Stimulated activated naive B cell treated with anti-CD40 and anti-IgM and Interleukin-4, amounts not matched to agents 10 μg/mL and 1 μg/mL and 100 μg/mL, for 72 hours (primary cell): ENCODE measurements around the gene LPP.

Experiments
- ATAC-seq, 2 donors: fragments of 150-1000 bp; cut with Tn5 transposase; replicated peaks; 2 replicates each; pipeline ENCODE4 v1.10.0; 2021; ENCODE audit warnings: moderate library complexity in 1 of 2
- DNase-seq: peaks from one replicate; pipeline ENCODE4 v3.0.0; 2021
- H3K27ac Mint-ChIP-seq: one replicate; pipeline ENCODE4 v1.8.0; 2022; ENCODE audit warnings: mild to moderate bottlenecking, mixed read lengths
- H3K27me3 Mint-ChIP-seq, 2 donors: one replicate each; pipeline ENCODE4 v1.8.0; 2022; ENCODE audit warnings: mixed read lengths in 2 of 2
- H3K36me3 Mint-ChIP-seq, 2 donors: one replicate each; pipeline ENCODE4 v1.8.0; 2022; ENCODE audit warnings: mixed read lengths in 2 of 2, mild to moderate bottlenecking in 1 of 2
- H3K4me1 Mint-ChIP-seq, 2 donors: one replicate each; pipeline ENCODE4 v1.8.0; 2022; ENCODE audit warnings: mixed read lengths in 2 of 2, mild to moderate bottlenecking in 1 of 2
- H3K4me3 Mint-ChIP-seq, 2 donors: one replicate each; pipeline ENCODE4 v1.8.0; 2022; ENCODE audit warnings: mild to moderate bottlenecking in 2 of 2, mixed read lengths in 2 of 2, moderate library complexity in 1 of 2
- H3K9me3 Mint-ChIP-seq, 2 donors: one replicate each; pipeline ENCODE4 v1.8.0; 2022; ENCODE audit warnings: mixed read lengths in 2 of 2, mild to moderate bottlenecking in 1 of 2

Gene LPP

DNA sequence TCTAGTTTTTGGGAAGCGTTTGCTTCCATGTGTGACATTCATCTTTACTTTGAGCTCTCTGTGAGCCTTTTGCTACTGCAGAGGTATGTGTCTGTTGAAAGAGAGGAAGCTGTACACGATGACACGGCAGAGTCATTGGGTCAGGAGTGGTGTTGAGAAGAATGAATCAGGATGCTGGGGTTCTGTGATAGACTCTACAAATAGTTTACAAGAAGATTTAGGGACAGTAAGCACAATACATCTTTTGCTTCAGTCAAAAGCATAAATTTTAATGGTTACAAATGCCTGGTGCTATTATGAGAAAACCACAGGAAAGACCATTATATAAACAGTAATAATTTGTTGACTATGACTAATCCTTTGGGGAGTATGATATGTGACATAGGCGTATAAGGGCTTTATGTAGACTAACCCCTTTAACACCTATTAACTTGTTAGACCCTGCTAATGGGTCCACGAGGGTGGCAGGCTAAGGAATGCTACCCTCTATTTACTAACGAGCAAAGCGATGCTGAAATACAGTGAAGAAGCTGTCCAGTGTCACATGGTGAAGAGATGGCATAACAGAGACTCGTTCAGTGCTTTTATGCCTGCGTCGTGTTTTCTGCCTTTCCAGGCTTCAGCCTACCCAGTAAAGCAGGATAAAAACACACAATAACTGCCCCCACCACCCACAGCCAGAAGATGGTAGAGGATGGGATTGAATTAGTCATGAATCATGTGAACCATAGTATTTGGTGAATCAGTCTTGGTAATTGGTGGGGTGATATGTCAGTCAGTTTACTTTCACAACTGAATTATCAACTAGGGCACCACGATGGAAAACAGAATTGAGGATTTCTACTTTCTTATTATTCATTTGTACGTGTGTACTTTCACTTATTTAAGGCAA lies 118.8 kb downstream of the LPP start:
- DNase-seq (no peak), ATAC-seq (no peak)
- H3K27ac Mint-ChIP-seq: no peak overlapping the region
- no peak overlapping the region for H3K4me3 Mint-ChIP-seq
- no peaks in the 10 kb centered on the region for H3K27me3 Mint-ChIP-seq
- peaks cover 2 to 22% of the 10 kb centered on the region in 2 donors for H3K36me3 Mint-ChIP-seq
- H3K4me1 Mint-ChIP-seq: peaks cover 34 to 56% of the 10 kb centered on the region in 2 donors
- H3K9me3 Mint-ChIP-seq: no peaks in the 10 kb centered on the region

GRCh38 chr3:188274249-188274915 lies 120.4 kb downstream of the LPP start:
- Mint-ChIP-seq H3K9me3 (no peaks in the 10 kb centered on the region), H3K4me1 (peaks cover 32 to 68% of the 10 kb centered on the region in 2 donors), H3K27me3 (no peaks in the 10 kb centered on the region), H3K4me3 (no peak overlapping the region), H3K27ac (no peak overlapping the region), H3K36me3 (peaks cover 5 to 30% of the 10 kb centered on the region in 2 donors)
- ATAC-seq (no peak), DNase-seq (no peak)

GRCh38 chr3:188276375-188276774 lies 122.4 kb downstream of the LPP start:
- Mint-ChIP-seq H3K9me3 (no peaks in the 10 kb centered on the region), H3K27me3 (no peaks in the 10 kb centered on the region), H3K4me3 (no peak overlapping the region), H3K4me1 (peaks cover 26 to 60% of the 10 kb centered on the region in 2 donors), H3K27ac (no peak overlapping the region), H3K36me3 (peaks cover 8 to 32% of the 10 kb centered on the region in 2 donors)
- no peak for ATAC-seq
- no peak for DNase-seq

DNA sequence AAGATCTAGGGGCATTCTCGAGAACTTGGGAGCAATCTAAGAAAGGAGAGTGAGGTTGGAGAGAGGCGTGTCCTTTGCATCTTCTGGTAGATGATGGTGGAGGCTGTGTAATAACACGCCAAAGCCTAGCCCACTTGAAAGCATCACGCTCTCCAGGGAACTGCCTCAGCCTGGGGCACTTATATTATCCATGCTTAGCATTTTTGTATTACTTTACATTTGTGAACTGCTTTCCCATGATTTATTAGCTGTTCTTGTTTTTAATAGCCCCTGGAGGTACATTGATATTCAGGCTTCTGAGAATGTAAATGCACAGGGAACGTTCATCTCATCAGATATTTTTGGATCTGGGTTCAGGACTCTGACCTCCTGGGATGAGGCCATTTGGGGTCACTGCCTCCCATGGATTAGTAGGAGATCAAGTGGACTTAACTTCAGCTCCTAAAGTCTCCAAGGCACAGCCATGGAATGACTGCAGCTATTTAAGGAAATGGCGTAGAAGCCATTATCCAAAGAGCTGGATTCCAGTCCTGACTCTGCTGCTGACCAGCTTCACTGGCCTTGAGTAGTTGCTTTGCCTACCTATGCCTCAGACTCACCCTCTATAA lies 124.9 kb downstream of the LPP start:
- peaks cover 8 to 27% of the 10 kb centered on the region in 2 donors for H3K36me3 Mint-ChIP-seq
- H3K9me3 Mint-ChIP-seq: no peaks in the 10 kb centered on the region
- H3K4me1 Mint-ChIP-seq: peaks cover 26 to 57% of the 10 kb centered on the region in 2 donors
- H3K27ac Mint-ChIP-seq: no peak overlapping the region
- DNase-seq: no peak
- no peak overlapping the region for H3K4me3 Mint-ChIP-seq
- no peak for ATAC-seq
- H3K27me3 Mint-ChIP-seq: no peaks in the 10 kb centered on the region

GRCh38 chr3:188279502-188280335 lies 125.8 kb downstream of the LPP start:
- Mint-ChIP-seq H3K27ac (no peak overlapping the region), H3K4me1 (peaks cover 29 to 60% of the 10 kb centered on the region in 2 donors), H3K9me3 (no peaks in the 10 kb centered on the region), H3K36me3 (peaks cover 8 to 27% of the 10 kb centered on the region in 2 donors), H3K27me3 (no peaks in the 10 kb centered on the region), H3K4me3 (no peak overlapping the region)
- ATAC-seq (no peak), DNase-seq (no peak)

- Mint-ChIP-seq H3K27me3 (no peaks in the 10 kb centered on the region), H3K27ac (no peak overlapping the region), H3K4me3 (no peak overlapping the region), H3K36me3 (peaks cover 8 to 28% of the 10 kb centered on the region in 2 donors), H3K9me3 (no peaks in the 10 kb centered on the region), H3K4me1 (peaks cover 37 to 69% of the 10 kb centered on the region in 2 donors)
- no peak for DNase-seq
- ATAC-seq: no peak
Measured at GRCh38 chr3:188280627-188281026, 126.7 kb downstream of the LPP start.

DNA sequence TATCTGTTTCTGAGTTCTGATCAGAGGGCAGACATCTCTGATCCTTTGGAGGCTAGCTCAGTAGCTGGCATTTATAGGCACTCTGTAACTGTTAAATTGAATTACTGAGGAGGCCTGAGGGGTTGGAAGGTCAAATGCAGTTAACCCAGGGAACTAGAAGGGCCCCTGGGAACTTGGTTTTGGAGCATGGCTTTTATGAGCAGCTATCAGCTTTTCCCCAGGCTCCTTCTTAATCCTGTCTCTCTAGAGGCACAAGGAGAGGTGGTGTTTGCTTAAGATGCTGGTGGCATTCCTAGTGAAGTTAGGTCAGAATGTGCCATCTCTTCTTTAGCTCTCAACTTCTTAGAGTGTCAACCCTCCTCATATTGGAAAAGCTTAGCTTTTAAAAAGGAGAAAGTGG lies 128.9 kb downstream of the LPP start:
- H3K27me3 Mint-ChIP-seq: no peaks in the 10 kb centered on the region
- ATAC-seq (no peak), DNase-seq (no peak)
- H3K4me3 Mint-ChIP-seq: no peak overlapping the region
- no peaks in the 10 kb centered on the region for H3K9me3 Mint-ChIP-seq
- peaks cover 43 to 75% of the 10 kb centered on the region in 2 donors for H3K4me1 Mint-ChIP-seq
- no peak overlapping the region for H3K27ac Mint-ChIP-seq
- H3K36me3 Mint-ChIP-seq: peaks cover 6 to 28% of the 10 kb centered on the region in 2 donors

DNA sequence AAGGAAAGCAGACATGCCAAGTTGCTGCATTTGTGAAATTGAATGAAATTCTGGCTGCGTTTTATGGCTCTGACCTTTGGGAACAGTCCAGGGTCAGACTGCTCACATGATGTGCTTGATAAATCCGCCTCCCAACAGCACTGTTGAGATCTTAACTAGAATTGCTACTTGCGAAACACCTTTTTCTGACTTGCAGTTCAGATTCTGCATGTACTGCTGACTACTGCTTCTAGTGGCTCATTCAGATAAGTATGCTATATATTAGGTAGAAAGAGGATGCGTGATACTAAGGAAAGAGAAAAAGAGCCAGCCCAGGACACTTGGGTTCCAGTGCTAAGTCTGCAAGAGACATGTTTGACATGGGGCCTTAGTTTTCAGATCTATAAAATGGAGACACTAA lies 129.4 kb downstream of the LPP start:
- no peaks in the 10 kb centered on the region for H3K9me3 Mint-ChIP-seq
- no peaks in the 10 kb centered on the region for H3K27me3 Mint-ChIP-seq
- no peak for DNase-seq
- H3K36me3 Mint-ChIP-seq: peaks cover 5 to 23% of the 10 kb centered on the region in 2 donors
- H3K4me3 Mint-ChIP-seq: no peak overlapping the region
- ATAC-seq: no peak
- peaks cover 45 to 74% of the 10 kb centered on the region in 2 donors for H3K4me1 Mint-ChIP-seq
- peak overlapping the region; percentile 17 for H3K27ac Mint-ChIP-seq

DNA sequence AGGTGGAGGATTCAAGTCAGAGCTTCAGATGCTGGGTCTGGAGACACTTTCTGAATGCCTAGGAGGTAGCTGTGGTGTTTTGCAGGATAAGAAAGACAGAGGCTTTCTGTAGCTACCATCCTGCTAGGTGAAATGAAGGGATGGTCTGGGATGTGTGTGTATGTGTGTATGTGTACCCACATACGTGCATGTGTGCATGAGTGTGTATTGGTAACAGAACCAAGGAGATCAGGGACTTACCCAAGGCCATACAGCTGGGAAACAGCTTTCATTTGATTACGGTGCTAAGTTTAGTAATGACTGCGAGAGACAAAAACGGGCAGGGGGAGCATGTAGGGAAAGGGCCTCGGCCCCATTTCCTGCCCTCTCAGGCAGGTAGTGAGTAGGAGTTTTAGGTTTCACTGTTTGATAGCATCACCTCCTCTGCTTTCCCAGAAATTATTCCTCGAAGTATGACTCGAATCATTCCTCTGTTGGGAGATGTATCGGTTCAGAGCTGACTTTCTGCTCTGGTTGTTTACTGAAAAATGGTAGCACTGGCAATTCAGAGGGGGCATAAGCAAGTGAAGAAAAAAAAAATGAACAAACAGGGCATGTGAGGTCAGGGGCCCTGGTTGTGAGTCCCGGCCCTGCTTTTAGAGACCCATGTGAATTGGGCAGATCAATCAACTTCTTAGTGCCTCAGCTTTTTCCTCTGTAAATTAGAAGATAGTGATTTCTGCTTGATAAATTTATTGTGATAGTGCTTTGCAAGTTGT lies 130.7 kb downstream of the LPP start:
- DNase-seq: peak; percentile 20
- no peaks in the 10 kb centered on the region for H3K27me3 Mint-ChIP-seq
- no peak overlapping the region for H3K4me3 Mint-ChIP-seq
- peaks cover 44 to 64% of the 10 kb centered on the region in 2 donors for H3K4me1 Mint-ChIP-seq
- H3K27ac Mint-ChIP-seq: no peak overlapping the region
- peak; percentile 67 to 84 for ATAC-seq
- H3K36me3 Mint-ChIP-seq: peaks cover 6 to 21% of the 10 kb centered on the region in 2 donors
- H3K9me3 Mint-ChIP-seq: no peaks in the 10 kb centered on the region

DNA sequence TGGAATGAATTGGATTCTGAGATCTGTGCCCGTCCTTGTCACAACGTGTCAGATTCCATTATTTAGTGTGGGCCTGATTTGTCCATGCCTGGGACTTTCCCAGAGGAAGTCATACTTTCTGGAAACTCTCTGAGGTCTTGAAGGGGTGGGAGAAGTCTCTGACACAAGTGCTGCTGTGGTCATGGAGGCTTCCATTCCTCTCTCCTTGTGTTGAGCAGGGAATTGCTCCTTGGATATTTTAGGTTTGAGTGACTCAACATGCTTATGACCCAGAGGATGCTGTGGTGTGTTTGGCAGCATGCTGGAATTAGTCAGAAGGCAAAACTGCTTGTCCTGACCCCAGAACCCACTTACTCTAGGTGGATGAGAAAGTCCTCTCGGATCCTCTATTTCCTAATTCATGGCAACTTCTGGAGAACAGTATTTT lies 132.1 kb downstream of the LPP start:
- Mint-ChIP-seq H3K36me3 (peaks cover 3 to 26% of the 10 kb centered on the region in 2 donors), H3K4me1 (peaks cover 39 to 63% of the 10 kb centered on the region in 2 donors), H3K9me3 (no peaks in the 10 kb centered on the region), H3K27me3 (no peaks in the 10 kb centered on the region), H3K27ac (no peak overlapping the region), H3K4me3 (no peak overlapping the region)
- DNase-seq: no peak
- peak; percentile 66 for ATAC-seq

DNA sequence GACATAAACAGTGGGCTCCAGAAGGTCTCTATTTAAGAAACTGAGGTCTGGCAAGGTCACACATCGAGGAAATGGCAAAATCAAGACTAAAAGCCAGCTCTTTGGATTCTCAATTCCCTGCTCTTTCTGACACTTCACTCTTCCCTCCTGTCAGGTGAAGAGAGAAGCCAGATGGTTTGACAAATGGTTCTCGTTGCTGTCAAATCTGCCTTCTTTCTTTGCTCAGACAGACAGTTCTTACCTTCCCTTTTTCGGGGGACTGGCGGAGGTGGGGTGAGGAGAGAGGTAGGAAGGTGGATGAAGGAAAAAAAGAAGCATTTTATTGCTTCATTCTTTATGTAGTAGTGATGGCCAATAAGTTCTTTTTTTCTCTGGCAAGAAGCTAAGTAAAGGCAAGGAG lies 133.4 kb downstream of the LPP start:
- no peaks in the 10 kb centered on the region for H3K9me3 Mint-ChIP-seq
- H3K4me1 Mint-ChIP-seq: peaks cover 41 to 70% of the 10 kb centered on the region in 2 donors

DNA sequence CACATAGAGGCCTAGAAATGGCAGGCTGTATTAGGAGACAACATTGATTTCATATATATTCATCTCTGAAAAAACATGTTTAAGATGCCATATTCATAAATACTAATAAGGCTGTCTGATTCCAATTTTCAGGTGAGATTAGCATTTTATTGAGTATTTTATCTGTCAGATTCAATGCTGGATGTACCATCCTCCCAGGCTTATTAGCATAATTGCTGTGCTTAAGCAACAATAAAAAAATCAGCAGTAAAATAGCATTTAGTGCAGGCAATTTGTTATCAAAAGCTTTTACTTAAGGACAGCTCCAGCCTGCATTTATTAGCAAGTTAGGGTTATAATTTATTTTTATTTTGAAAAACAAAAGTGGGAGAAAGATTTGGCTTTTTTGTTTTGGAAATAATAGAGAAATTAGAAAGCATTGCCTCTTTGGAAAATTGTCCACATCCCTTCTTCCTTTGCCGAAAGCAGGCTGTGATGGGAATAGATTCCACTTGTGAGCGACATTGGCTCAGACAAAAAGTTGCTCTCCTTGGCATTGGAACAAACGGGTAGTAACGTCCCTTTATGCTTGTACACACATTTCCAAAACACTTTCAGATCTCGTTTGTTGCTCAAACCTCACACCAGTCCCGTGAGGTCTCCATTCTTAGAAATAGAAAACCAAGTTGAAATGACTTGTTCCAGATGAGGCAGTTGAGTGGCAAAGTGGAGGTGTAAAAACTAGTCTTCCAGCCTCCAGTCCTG lies 134.0 kb downstream of the LPP start:
- Mint-ChIP-seq H3K4me1 (peaks cover 37 to 70% of the 10 kb centered on the region in 2 donors), H3K27me3 (no peaks in the 10 kb centered on the region), H3K36me3 (peaks cover 3 to 34% of the 10 kb centered on the region in 2 donors), H3K27ac (peak overlapping the region; percentile 17), H3K4me3 (peak overlapping the region in 1 of 2 donors; percentile 8), H3K9me3 (no peaks in the 10 kb centered on the region)
- ATAC-seq (peak; percentile 36 to 49), DNase-seq (no peak)

More for the DNA sequence above, 133.4 kb downstream of the LPP start:
- Mint-ChIP-seq H3K4me3 (no peak overlapping the region), H3K27me3 (no peaks in the 10 kb centered on the region), H3K36me3 (peaks cover 3 to 33% of the 10 kb centered on the region in 2 donors), H3K27ac (no peak overlapping the region)
- no peak for DNase-seq
- ATAC-seq: no peak
